NCI-H1436 (cell line): ENCODE results near the gene FFAR2.
"Not testable (repeated sequence)": the region's sequence is repeated elsewhere in the genome, so short reads cannot be mapped to it uniquely, and the experiment has no call there.

ENCODE experiments used
- DNase-seq: peaks from one replicate; lab custom pipeline; 2025; lab: John Stamatoyannopoulos, UW

Gene FFAR2

DNA sequence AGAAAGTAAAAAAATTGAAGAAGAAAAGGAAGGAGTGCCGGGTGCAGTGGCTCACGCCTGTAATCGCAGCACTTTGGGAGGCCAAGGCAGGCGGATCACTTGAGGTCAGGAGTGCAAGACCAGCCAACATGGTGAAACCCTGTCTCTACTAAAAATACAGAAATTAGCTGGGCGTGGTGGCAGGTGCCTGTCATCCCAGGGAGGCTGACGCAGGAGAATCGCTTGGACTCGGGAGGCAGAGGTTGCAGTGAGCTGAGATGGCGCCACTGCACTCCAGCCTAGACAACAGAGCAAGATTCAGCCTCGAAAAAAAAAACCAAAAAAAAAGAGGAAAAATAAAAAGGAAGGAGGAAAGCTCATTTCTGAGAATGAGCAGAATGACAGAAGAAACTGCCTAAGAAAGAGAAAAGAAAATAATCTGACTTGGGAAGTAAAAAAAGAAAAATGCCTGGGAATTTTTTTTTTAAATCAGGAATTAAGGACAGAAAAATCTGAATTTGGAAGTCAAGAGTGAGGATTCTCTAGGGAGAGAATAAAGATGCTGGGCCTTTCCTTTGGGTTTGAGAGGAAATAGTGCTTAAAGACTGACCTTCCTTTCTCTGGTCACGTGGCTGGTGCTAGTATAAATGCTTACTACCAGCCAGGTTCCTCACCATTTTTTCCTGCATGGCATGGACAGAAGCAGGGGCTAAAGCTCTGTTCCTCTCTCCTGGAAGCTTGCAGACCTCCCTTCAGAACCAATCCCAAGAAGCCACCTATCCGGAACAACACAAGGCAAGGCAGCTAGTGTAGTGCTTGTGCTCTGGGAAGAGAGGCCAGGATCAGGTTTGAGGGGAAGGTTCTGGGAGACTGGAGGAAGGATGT is at the start of gene FFAR2:
FFAR2 (plus strand) TSS at position 652 of the 864 bp plus-strand sequence. CDS start 1,458 bp downstream, outside the sequence.
- DNase-seq = no peak

DNA sequence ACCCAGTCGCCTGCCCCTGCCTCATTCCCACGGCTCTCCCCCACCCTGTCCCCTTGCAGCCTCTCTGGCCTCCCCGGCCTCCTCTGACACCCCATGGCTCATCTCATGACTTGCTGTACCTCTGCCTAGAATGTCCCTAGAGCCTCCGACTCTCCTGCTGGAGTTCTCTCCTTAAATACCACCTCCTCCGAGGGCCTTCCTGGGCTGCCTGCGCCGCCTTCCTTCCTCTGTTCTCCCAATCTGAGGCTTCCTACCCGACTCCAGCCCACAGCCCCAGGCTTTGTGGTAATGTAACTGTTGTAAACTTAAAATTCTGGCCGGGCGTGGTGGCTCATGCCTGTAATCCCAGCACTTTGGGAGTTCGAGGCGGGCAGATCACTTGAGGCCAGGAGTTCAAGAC is 49.5 kb upstream of the FFAR2 start:
- no peak for DNase-seq

GRCh38 chr19:35399231-35399630 is 48.8 kb upstream of the FFAR2 start:
- no peak for DNase-seq

GRCh38 chr19:35399948-35400772 is 47.9 kb upstream of the FFAR2 start:
- DNase-seq = no peak

- DNase-seq = no peak
Observed at GRCh38 chr19:35400773-35401100, 47.3 kb upstream of the FFAR2 start.

DNA sequence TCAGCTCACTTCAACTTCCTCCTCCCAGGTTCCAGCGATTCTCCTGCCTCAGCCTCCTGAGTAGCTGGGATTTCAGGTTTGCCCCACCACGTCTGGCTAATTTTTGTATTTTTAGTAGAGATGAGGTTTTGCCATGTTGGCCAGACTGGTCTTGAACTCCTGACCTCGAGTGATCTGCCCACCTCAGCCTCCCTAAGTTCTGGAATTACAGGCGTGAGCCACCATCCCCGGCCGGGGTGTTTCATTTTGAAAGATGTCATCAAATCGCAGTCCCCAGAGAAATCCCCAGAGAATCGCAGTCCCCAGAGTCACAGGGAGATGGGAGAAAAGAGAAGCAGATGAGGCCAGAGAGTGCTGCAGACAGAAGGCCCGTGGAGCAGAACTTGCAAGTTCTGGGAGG is 46.6 kb upstream of the FFAR2 start:
- not testable (repeated sequence) for DNase-seq

GRCh38 chr19:35403116-35403760 is 44.8 kb upstream of the FFAR2 start:
- no peak for DNase-seq

- no peak for DNase-seq
Observed at GRCh38 chr19:35404879-35405622, 43.0 kb upstream of the FFAR2 start.

DNA sequence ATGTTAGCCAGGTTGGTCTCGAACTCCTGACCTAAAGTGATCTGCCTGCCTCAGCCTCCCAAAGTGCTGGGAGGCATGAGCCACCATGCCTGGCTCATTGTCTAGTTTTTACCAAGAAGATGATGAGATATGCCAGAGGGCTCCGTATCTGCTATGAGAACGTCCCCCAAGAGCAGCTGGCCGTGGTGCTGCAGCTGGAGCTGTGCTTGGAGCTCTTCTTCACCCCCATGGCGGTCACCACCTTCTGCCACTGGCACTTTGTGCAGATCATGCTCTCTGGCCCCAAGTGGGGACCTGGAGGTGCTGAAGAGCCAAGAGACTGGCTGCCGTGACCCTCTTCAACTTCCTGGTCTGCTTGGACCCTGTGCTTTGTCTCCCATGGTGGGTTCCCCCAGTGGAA is 40.4 kb upstream of the FFAR2 start:
- no peak for DNase-seq

DNA sequence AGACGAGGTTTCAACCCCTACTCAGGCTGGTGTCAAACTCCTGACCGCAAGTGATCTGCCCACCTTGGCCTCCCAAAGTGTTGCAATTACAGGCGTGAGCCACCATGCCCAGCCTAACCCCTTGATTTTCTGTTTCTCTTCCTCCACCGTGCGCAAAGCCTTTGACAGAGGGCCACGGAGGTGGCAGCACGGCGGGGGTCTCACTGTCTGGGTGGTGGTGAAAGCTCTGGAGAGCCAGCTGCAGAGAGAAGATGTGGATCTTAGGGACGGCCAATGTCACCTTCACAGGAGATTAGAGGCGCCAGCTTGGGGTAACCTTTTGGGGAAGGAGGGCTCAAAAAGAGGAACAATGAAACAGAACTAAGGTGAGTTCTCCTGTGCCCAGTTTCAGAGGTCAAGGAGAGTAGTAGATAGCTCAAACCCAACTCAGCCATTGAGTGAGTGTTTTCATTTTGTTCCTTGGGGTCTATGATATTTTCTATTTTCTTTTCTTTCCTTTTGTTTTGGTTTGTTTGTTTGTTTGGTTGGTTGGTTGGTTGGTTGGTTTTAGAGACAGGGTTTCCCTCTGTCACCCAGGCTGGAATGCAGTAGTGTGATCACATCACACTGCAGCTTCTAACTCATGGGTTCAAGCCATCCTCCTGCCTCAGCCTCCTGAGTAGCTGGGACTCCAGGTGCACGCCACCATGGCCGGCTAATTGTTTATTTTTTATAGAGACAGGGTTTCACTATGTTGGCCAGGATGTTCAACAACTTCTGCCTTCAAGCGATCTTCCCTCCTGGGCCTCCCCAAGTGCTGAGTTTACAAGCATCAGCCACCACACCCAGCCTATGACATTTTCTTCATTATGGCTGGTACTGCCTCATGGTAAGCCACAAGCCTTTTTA is 39.5 kb upstream of the FFAR2 start:
- DNase-seq = no peak

DNA sequence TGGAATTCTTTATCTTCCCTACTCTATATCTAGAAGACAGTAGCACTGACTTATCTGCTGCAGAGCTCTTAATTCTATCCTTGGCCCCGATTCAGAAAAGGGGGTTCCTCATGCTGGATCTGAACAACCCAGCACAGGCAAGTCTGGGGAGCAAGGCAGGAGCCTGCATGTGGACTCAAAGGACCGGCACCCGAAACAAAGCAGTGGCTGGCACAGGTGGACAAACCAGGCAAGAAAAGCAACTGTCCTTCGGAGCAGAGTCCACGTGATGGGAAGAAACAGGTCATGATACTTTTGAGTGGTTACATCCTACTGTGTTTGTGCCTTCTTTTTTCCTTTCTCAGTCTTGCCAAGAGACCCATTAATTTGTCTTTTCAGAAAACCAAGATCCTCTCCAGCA is 38.9 kb upstream of the FFAR2 start:
- DNase-seq = no peak

DNA sequence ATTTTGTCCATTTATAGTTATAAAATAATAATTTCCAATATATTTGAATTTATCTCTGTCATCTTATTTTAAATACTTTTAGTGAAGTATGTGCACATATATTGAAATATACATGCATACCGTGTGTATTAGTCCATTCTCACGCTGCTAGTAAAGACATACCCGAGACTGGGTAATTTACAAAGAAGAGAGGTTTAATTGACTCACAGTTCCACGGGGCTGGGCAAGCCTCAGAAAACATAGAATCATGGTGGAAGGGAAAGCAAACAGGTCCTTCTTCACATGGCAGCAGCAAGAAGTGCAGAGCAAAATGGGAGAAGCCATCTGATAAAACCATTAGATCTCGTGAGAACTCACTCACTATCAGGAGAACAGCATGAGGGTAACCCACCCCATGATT is 37.6 kb upstream of the FFAR2 start:
- DNase-seq = no peak

GRCh38 chr19:35414442-35414841 is 33.6 kb upstream of the FFAR2 start:
- DNase-seq = no peak

- DNase-seq = no peak
Observed at GRCh38 chr19:35416331-35416730, 31.7 kb upstream of the FFAR2 start.

GRCh38 chr19:35417278-35417677 is 30.8 kb upstream of the FFAR2 start:
- no peak for DNase-seq

DNA sequence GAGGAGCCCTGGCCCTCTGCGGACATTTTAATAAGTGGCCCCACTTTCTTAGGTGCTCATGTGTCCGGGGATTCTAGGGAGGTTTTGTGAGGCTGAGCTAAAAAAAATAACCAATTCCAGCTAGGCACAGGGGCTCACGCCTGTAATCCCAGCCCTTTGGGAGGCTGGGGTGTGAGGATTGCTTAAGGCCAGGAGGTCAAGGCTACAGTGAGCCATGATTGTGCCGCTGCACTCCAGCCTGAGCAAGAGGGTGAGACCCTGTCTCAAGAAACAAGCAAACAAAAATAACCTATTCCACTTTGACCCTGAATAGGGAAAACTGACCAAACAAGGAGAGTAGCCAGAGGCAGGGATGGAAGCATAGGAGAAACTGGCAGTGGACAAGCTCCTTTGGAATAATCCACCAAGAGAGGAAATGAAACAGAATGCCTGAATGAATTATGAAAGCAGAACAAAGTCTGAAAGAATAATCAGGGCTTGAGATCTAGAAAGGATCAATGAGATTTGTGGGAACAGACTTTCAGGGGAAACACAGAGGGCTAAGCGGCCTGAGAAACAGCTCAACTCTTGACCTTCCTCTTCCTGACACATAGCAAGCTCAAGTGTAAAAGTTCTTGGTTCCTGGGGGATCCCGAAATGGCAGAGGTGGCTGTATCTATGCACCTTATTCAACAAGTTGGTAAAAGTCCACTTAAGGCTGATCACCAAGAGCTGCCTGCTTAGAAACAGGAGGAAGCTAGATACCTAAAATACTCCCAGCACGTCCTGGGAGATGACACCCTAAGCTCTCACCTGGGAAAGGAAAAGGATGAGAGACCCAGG is 30.1 kb upstream of the FFAR2 start:
- no peak for DNase-seq

DNA sequence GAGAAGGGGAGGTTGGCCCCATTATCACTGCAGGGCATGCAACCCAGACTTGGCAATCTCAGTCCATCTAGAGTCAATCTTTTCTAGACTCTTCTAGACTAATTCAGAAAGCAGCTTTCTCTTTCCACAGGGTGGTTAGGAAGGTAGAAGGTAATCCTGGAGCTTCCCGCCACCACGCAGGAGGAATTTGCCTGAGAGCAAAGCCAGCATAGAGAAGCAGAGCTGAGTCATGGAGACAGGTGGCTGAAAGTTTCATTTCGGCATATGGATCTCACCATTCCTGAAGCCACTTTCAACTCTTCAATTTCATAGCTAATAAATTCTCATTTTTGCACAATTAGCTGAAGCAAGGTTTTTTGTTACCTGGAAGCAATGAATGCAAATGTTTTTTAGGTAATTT is 29.0 kb upstream of the FFAR2 start:
- no peak for DNase-seq

GRCh38 chr19:35419805-35420204 is 28.3 kb upstream of the FFAR2 start:
- DNase-seq = no peak

- no peak for DNase-seq
Observed at GRCh38 chr19:35421362-35421761, 26.7 kb upstream of the FFAR2 start.

GRCh38 chr19:35423406-35423805 is 24.7 kb upstream of the FFAR2 start:
- DNase-seq = not testable (repeated sequence)
